ENCODE data around the gene ZBTB20. TPM values are rescaled to one million over a fixed set of nuclear protein-coding genes. Genes with fewer than 3 reads are reported as not detected.

ZBTB20 gene
- total RNA-seq, 1 donor from 2014 or later = 3.9 TPM

DNA sequence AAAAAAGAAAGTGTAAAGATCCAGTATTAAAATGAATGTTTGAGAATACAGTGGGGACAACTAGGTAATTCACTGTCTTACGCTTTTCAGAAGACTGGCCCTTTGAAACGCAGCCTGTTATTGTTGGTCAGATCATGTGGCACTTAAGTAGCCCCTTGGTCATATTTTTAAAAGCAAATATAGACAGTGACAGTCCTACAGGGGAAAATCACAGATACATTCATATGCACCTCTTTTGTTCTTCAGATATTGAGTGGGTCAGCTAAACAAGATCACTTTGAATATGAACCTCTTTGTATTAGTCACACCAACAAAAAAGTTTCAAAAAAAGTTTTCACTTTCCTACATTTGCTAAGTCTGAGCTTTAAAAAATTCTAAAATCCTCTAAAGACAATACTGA lies 817.3 kb downstream of the ZBTB20 start:
- no peak for DNase-seq (ENCODE audit: low read depth)
- TF ChIP-seq, protein P1, sequence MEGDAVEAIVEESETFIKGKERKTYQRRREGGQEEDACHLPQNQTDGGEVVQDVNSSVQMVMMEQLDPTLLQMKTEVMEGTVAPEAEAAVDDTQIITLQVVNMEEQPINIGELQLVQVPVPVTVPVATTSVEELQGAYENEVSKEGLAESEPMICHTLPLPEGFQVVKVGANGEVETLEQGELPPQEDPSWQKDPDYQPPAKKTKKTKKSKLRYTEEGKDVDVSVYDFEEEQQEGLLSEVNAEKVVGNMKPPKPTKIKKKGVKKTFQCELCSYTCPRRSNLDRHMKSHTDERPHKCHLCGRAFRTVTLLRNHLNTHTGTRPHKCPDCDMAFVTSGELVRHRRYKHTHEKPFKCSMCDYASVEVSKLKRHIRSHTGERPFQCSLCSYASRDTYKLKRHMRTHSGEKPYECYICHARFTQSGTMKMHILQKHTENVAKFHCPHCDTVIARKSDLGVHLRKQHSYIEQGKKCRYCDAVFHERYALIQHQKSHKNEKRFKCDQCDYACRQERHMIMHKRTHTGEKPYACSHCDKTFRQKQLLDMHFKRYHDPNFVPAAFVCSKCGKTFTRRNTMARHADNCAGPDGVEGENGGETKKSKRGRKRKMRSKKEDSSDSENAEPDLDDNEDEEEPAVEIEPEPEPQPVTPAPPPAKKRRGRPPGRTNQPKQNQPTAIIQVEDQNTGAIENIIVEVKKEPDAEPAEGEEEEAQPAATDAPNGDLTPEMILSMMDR (IDR thresholded peaks at IDR 0.05; ENCODE audit: insufficient read depth, low read length, severe bottlenecking) = no peak
- Histone ChIP-seq H3K4me3 (ENCODE audit: low read depth, low read length) (no peak overlapping the region), H3K27me3 (ENCODE audit: control insufficient read depth, insufficient read depth, low read length) (no peaks in the 10 kb centered on the region), H3K36me3 (ENCODE audit: control insufficient read depth, insufficient read depth, low read length) (no peaks in the 10 kb centered on the region)
- no peak for FAIRE-seq

- DNase-seq (ENCODE audit: low read depth) = no peak
- Histone ChIP-seq H3K27me3 (ENCODE audit: control insufficient read depth, insufficient read depth, low read length) (no peaks in the 10 kb centered on the region), H3K4me3 (ENCODE audit: low read depth, low read length) (no peak overlapping the region), H3K36me3 (ENCODE audit: control insufficient read depth, insufficient read depth, low read length) (no peaks in the 10 kb centered on the region)
- TF ChIP-seq, protein P1 (IDR thresholded peaks at IDR 0.05; ENCODE audit: insufficient read depth, low read length, severe bottlenecking) = no peak
- no peak for FAIRE-seq
These were observed 818.7 kb downstream of the ZBTB20 start for GRCh38 chr3:114328345-114328744.

DNA sequence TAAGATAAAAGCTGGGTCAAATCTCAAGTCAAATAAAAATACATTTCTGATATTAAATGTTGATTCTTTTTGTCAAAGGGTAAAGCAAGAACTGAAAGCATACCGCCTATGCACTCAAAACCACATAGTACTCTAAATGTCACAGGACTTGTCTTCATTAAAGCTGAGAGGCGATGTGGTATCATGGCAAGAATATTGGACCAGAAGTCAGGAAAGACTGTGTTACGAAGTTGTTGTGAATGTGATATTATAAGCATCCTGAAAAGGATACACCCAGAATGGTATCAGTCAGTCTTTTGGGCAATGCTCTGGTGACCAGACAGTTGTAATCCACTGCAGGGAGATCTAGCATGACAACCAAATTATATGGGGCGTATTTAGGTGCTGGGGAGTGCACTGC lies 819.4 kb downstream of the ZBTB20 start:
- Histone ChIP-seq H3K36me3 (ENCODE audit: control insufficient read depth, insufficient read depth, low read length) (no peaks in the 10 kb centered on the region), H3K4me3 (ENCODE audit: low read depth, low read length) (no peak overlapping the region), H3K27me3 (ENCODE audit: control insufficient read depth, insufficient read depth, low read length) (no peaks in the 10 kb centered on the region)
- no peak for DNase-seq (ENCODE audit: low read depth)
- TF ChIP-seq, protein P1 (IDR thresholded peaks at IDR 0.05; ENCODE audit: insufficient read depth, low read length, severe bottlenecking) = no peak
- no peak for FAIRE-seq

- TF ChIP-seq, protein P1 (IDR thresholded peaks at IDR 0.05; ENCODE audit: insufficient read depth, low read length, severe bottlenecking) = no peak
These were observed 823.4 kb downstream of the ZBTB20 start for GRCh38 chr3:114323546-114324254.

GRCh38 chr3:114320246-114320645 lies 826.8 kb downstream of the ZBTB20 start:
- Histone ChIP-seq H3K36me3 (ENCODE audit: control insufficient read depth, insufficient read depth, low read length) (no peaks in the 10 kb centered on the region), H3K27me3 (ENCODE audit: control insufficient read depth, insufficient read depth, low read length) (no peaks in the 10 kb centered on the region), H3K4me3 (ENCODE audit: low read depth, low read length) (no peak overlapping the region)
- peak; percentile 57 for DNase-seq (ENCODE audit: low read depth)
- TF ChIP-seq, protein P1 (IDR thresholded peaks at IDR 0.05; ENCODE audit: insufficient read depth, low read length, severe bottlenecking) = no peak
- no peak for FAIRE-seq

More at GRCh38 chr3:114323546-114324254, 823.4 kb downstream of the ZBTB20 start:
- Histone ChIP-seq H3K27me3 (ENCODE audit: control insufficient read depth, insufficient read depth, low read length) (no peaks in the 10 kb centered on the region), H3K4me3 (ENCODE audit: low read depth, low read length) (no peak overlapping the region), H3K36me3 (ENCODE audit: control insufficient read depth, insufficient read depth, low read length) (no peaks in the 10 kb centered on the region)
- FAIRE-seq = no peak
- DNase-seq (ENCODE audit: low read depth) = no peak

- TF ChIP-seq, protein P1 (IDR thresholded peaks at IDR 0.05; ENCODE audit: insufficient read depth, low read length, severe bottlenecking) = no peak
- H3K36me3 ChIP-seq (ENCODE audit: control insufficient read depth, insufficient read depth, low read length) = no peaks in the 10 kb centered on the region
- H3K4me3 ChIP-seq (ENCODE audit: low read depth, low read length) = no peak overlapping the region
- FAIRE-seq = no peak
- peak; percentile 93 for DNase-seq (ENCODE audit: low read depth)
- H3K27me3 ChIP-seq (ENCODE audit: control insufficient read depth, insufficient read depth, low read length) = no peaks in the 10 kb centered on the region
These were observed 827.6 kb downstream of the ZBTB20 start for GRCh38 chr3:114319453-114319852.
